HCT116 (cell line): ENCODE data around the gene DPYSL4.

Experiments used
- POLR2AphosphoS5 ChIP-seq: IDR thresholded peaks from 2 replicates; pipeline ENCODE4 v1.6.1; 2011; ENCODE audit warnings: mild to moderate bottlenecking, low read depth, low read length, moderate library complexity
- RAD21 ChIP-seq: IDR thresholded peaks from 2 replicates; pipeline ENCODE4 v1.6.1; 2012; ENCODE audit warnings: low read depth, mild to moderate bottlenecking
- SRF ChIP-seq: IDR thresholded peaks from 2 replicates; pipeline ENCODE4 v1.6.1; 2012; ENCODE audit warnings: low read depth
- TF ChIP-seq, protein P1 (sequence below), 3 experiments: fragments of 200-600 bp in 1 of 3; sonication (generic) in 1 of 3; IDR thresholded peaks in 2 of 3; conservative IDR thresholded peaks in 1 of 3; 2 replicates each; pipeline ENCODE4 v1.5.1; 2012 to 2017; ENCODE audit warnings: low read depth in 2 of 3, low read length in 2 of 3, antibody characterized with exemption in 1 of 3, borderline replicate concordance in 1 of 3, control low read depth in 1 of 3, mild to moderate bottlenecking in 1 of 3, mixed read lengths in 1 of 3, mixed run types in 1 of 3, moderate library complexity in 1 of 3; ENCODE audit not compliant: insufficient read depth in 1 of 3

DNA sequence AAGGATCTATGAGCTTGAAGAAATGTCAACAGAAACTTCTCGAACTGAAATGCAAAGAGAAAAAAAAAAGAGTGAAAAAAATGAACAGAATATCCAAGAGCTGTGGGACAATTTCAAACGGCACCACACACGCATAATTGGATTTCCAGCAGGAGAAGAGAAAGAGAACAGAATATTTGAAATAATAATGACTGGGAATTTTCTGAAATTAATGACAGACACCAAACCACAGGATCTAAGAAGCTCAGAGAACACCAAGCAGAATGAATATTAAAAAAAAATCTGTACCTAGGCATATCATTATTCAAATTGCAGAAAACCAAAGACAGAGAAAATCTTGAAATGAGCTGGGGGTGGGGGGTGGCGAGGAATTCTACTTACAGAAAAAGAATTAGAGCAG lies 27.2 kb downstream of the DPYSL4 start:
- TF ChIP-seq, protein P1, sequence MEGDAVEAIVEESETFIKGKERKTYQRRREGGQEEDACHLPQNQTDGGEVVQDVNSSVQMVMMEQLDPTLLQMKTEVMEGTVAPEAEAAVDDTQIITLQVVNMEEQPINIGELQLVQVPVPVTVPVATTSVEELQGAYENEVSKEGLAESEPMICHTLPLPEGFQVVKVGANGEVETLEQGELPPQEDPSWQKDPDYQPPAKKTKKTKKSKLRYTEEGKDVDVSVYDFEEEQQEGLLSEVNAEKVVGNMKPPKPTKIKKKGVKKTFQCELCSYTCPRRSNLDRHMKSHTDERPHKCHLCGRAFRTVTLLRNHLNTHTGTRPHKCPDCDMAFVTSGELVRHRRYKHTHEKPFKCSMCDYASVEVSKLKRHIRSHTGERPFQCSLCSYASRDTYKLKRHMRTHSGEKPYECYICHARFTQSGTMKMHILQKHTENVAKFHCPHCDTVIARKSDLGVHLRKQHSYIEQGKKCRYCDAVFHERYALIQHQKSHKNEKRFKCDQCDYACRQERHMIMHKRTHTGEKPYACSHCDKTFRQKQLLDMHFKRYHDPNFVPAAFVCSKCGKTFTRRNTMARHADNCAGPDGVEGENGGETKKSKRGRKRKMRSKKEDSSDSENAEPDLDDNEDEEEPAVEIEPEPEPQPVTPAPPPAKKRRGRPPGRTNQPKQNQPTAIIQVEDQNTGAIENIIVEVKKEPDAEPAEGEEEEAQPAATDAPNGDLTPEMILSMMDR (IDR thresholded peaks at IDR 0.05 in 2 of 3, conservative IDR thresholded peaks at IDR 0.05 in 1 of 3; ENCODE audit: borderline replicate concordance in 1 of 3, insufficient read depth in 1 of 3, low read depth in 2 of 3, low read length in 2 of 3), result no peak
- TF ChIP-seq POLR2AphosphoS5, result no peak
- no peak for TF ChIP-seq SRF
- no peak for TF ChIP-seq RAD21
